Thyroid gland (tissue), 4 donors: Measurements from ENCODE around the gene MORN1.

Experiments used
- CTCF ChIP-seq, 6 experiments: fragments of 200-600 bp in 3 of 6; fragments of 450-650 bp in 3 of 6; sonication (generic) in 3 of 6; IDR thresholded peaks; one replicate each; pipeline ENCODE4 v1.5.1; 2016 to 2019; ENCODE audit warnings: antibody characterized with exemption in 6 of 6, mild to moderate bottlenecking in 2 of 6, inconsistent platforms in 1 of 6, moderate library complexity in 1 of 6
- POLR2A ChIP-seq, 2 donors: fragments of 450-650 bp; IDR thresholded peaks; one replicate each; pipeline ENCODE4 v1.6.1; 2017; ENCODE audit warnings: antibody characterized with exemption in 2 of 2, mild to moderate bottlenecking in 2 of 2, moderate library complexity in 1 of 2

- no peak for TF ChIP-seq CTCF (IDR thresholded peaks at IDR 0.05)
- TF ChIP-seq POLR2A (IDR thresholded peaks at IDR 0.05), result no peak
These were observed 16.9 kb downstream of the MORN1 start for GRCh38 chr1:2374252-2375155.
